Left ventricle myocardium inferior (tissue), 1 donor: ENCODE data around the gene USP7. TPM values are rescaled to one million over a fixed set of nuclear protein-coding genes. Genes with fewer than 3 reads are reported as not detected.

Experiments used
- DNase-seq: peaks from one replicate; pipeline ENCODE4 v3.0.0-alpha.2; 2020
- H3K27ac ChIP-seq: fragments of 200-600 bp; replicated peaks from 2 replicates; pipeline ENCODE4 v1.8.0; 2021
- H3K27me3 ChIP-seq: fragments of 200-600 bp; 2 replicates; pipeline ENCODE4 v1.8.0; 2021; ENCODE audit warnings: low read depth
- H3K36me3 ChIP-seq: fragments of 200-600 bp; 2 replicates; pipeline ENCODE4 v1.8.0; 2021
- H3K4me1 ChIP-seq: fragments of 200-600 bp; 2 replicates; pipeline ENCODE4 v1.8.0; 2021
- H3K4me3 ChIP-seq: fragments of 200-600 bp; 2 replicates; pipeline ENCODE4 v1.8.0; 2021; ENCODE audit warnings: mild to moderate bottlenecking, moderate library complexity
- H3K9me3 ChIP-seq: fragments of 200-600 bp; replicated peaks from 2 replicates; pipeline ENCODE4 v1.8.0; 2021
- intact Hi-C: fragments of 100-400 bp; cut with micrococcal nuclease; formaldehyde crosslinking; loops from one replicate; pipeline ENCODE4 v1.11.0; 2022
- total RNA-seq: library from RNA; stranded (reverse); fragmentation: NEBNext Ultra II Directional; extraction: Animal tissue kit (Norgen Biotek cat#: 25700); gene quantifications from one replicate; pipeline ENCODE4 v1.2.1, GENCODE V29; 2021
- TF ChIP-seq, protein P1 (sequence below): fragments of 200-600 bp; IDR thresholded peaks from 2 replicates; pipeline ENCODE4 v1.8.0; 2021; ENCODE audit warnings: antibody characterized with exemption, mild to moderate bottlenecking, borderline replicate concordance
- donor health status: DM: no; HTN: yes; CAD: no; lungs with severe emphysema.

Gene USP7
- total RNA-seq, 1 donor from 2014 or later = 54.7 TPM

DNA sequence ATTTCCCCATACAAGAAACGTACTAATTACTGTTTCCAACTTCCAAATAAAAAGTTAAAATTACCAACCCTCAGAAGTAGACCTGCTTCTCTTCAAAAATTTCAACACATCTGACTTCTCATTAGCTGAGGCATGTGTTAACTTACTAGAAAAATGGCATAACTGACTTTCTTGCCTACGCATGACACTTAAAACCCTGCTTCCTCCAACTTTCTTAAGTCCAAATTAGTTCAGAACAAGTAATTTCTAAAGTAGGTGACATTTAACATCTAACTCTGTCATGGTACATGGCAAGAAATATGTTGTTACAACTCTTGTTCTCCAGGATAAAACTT, 6.7 kb downstream of the USP7 start:
- no peak overlapping the region for H3K4me3 ChIP-seq
- no peaks in the 10 kb centered on the region for H3K9me3 ChIP-seq
- intact Hi-C loops = loop anchor here (10.0 kb wide), 1 partner anchor 138 kb away; the partner anchor contains the start of gene HAPSTR1
- DNase-seq = no peak
- peaks cover 94% of the 10 kb centered on the region for H3K4me1 ChIP-seq
- H3K36me3 ChIP-seq = no peaks in the 10 kb centered on the region
- TF ChIP-seq, protein P1, sequence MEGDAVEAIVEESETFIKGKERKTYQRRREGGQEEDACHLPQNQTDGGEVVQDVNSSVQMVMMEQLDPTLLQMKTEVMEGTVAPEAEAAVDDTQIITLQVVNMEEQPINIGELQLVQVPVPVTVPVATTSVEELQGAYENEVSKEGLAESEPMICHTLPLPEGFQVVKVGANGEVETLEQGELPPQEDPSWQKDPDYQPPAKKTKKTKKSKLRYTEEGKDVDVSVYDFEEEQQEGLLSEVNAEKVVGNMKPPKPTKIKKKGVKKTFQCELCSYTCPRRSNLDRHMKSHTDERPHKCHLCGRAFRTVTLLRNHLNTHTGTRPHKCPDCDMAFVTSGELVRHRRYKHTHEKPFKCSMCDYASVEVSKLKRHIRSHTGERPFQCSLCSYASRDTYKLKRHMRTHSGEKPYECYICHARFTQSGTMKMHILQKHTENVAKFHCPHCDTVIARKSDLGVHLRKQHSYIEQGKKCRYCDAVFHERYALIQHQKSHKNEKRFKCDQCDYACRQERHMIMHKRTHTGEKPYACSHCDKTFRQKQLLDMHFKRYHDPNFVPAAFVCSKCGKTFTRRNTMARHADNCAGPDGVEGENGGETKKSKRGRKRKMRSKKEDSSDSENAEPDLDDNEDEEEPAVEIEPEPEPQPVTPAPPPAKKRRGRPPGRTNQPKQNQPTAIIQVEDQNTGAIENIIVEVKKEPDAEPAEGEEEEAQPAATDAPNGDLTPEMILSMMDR = no peak
- H3K27ac ChIP-seq = no peak overlapping the region
- no peaks in the 10 kb centered on the region for H3K27me3 ChIP-seq

DNA sequence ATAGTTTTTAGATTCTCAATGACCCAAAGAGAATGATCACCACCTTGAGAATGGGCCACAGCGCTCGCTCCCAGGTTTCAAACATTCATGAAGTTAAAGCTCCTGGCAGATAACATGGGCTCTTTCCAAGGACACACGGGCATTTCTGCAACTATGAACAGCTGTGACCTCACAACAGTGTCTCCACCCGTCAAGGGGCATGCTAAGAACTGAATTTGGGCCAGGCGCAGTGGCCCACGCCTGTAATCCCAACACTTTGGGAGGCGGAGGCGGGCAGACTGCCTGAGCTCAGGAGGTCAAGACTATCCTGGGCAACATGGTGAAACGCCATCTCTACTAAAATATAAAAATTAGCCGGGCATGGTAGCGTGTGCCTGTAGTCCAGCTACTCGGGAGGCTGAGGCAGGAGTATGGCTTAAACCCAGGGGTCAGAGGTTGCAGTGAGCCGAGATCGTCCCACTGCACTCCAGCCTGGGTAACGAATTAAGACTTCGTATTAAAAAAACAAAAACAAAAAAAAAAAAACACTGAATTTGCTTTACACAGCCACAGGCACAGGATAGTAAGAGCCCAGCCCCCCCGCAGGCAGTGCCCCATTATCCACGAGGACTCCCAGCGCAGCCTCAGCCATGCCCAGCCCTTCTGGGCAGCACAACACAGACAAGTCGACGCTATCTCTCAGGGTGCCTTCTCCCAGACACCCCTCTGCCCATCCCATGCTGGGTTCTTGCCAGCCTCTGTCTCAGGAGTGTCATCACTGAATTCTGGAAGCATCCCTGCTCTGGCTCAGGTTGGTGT, 7.2 kb downstream of the USP7 start:
- Histone ChIP-seq H3K36me3 (no peaks in the 10 kb centered on the region), H3K27ac (peak overlapping the region; percentile 2), H3K27me3 (no peaks in the 10 kb centered on the region), H3K9me3 (no peaks in the 10 kb centered on the region), H3K4me3 (no peak overlapping the region), H3K4me1 (peaks cover 94% of the 10 kb centered on the region)
- intact Hi-C loops = loop anchor here (10.0 kb wide), 1 partner anchor 138 kb away; the partner anchor contains the start of gene HAPSTR1
- TF ChIP-seq, protein P1 = no peak
- no peak for DNase-seq

DNA sequence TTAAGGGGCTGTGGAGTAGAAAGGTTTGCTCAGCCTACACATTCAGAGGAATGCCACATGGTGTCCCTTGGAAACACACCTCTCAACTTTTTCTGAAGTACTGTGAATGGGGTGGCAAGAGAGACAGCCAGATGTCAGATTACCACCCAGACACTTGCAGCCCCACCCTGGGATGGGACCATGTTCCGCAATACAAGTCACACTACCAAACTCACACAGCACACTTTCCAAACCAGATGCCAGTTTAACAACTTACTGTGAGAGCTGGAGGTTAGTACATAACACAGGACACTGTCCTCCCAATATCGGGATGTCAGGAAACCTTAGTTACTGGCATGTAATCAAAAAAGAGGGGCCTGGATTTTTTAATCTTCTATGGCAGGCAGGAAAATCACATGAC, 7.9 kb downstream of the USP7 start:
- intact Hi-C loops = loop anchor here (10.0 kb wide), 1 partner anchor 139 kb away; the partner anchor contains the start of gene HAPSTR1
- peak overlapping the region; percentile 2 for H3K27ac ChIP-seq

DNA sequence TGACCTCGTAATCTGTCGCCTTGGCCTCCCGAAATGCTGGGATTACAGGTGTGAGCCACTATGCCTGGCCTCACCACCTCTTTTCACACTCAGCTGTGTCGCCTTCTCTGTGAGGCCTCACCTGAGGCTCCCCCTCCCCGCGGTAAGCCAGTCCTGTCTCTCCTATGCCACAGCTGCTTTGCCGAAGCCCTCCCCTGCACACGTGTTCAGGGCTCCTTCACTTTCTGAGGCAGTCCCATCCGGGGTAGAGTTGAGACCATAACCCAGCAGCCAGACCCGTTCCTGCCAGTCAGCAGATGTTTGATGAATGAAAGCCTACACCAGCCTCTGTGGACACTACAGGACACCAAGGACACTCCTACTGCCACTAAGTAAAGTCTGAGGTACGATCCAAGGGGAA, 10.6 kb downstream of the USP7 start:
- intact Hi-C loops = loop anchor here (5.0 to 10.0 kb wide), 2 partner anchors 126 to 142 kb away; partner anchors contain the start of gene HAPSTR1
- no peaks in the 10 kb centered on the region for H3K36me3 ChIP-seq
- TF ChIP-seq, protein P1 = no peak
- no peak overlapping the region for H3K4me3 ChIP-seq
- no peak overlapping the region for H3K27ac ChIP-seq
- H3K9me3 ChIP-seq = no peaks in the 10 kb centered on the region
- no peaks in the 10 kb centered on the region for H3K27me3 ChIP-seq
- no peak for DNase-seq
- peaks cover 92% of the 10 kb centered on the region for H3K4me1 ChIP-seq

More for the DNA sequence above, 7.9 kb downstream of the USP7 start:
- no peaks in the 10 kb centered on the region for H3K27me3 ChIP-seq
- no peaks in the 10 kb centered on the region for H3K9me3 ChIP-seq
- no peak for DNase-seq
- no peaks in the 10 kb centered on the region for H3K36me3 ChIP-seq
- TF ChIP-seq, protein P1 = no peak
- H3K4me3 ChIP-seq = no peak overlapping the region
- H3K4me1 ChIP-seq = peaks cover 94% of the 10 kb centered on the region

DNA sequence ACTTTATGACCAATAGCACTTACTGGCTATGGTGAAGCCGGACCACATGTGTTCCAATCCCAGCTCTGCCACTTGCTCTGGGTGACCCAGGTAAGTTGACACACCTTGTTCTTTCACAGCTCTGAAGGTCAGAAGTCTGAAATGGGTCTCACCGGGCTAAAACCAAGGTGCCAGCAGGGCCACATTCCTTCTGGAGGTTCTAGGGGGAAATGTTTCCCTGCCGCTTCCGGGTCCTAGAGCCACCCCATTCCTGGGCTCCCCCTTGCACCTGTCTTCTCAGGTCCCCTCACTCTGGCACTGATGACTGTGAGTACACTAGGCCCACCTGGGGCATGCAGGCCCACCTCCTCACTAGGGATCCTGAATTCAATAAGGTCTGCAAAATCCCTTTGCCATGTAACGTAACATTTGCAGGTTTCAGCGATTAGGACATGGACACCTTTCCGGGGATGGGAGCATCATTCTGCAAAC, 11.4 kb downstream of the USP7 start:
- peaks cover 92% of the 10 kb centered on the region for H3K4me1 ChIP-seq
- TF ChIP-seq, protein P1 = no peak
- H3K9me3 ChIP-seq = no peaks in the 10 kb centered on the region
- H3K36me3 ChIP-seq = no peaks in the 10 kb centered on the region
- no peak for DNase-seq
- no peak overlapping the region for H3K27ac ChIP-seq
- intact Hi-C loops = loop anchor here (5.0 to 10.0 kb wide), 2 partner anchors 125 to 142 kb away; partner anchors contain the start of gene HAPSTR1
- H3K4me3 ChIP-seq = no peak overlapping the region
- no peaks in the 10 kb centered on the region for H3K27me3 ChIP-seq
